SH-SY5Y (cell line): ENCODE data around the gene RIMKLA.

ENCODE experiments used
- GATA2 ChIP-seq: IDR thresholded peaks from 2 replicates; pipeline ENCODE4 v1.6.1; 2011; ENCODE audit warnings: mild to moderate bottlenecking, low read depth, low read length
- GATA3 ChIP-seq: IDR thresholded peaks from 2 replicates; pipeline ENCODE4 v1.6.1; 2011; ENCODE audit warnings: low read depth, mild to moderate bottlenecking, low read length, moderate library complexity

- TF ChIP-seq GATA3: no peak
- no peak for TF ChIP-seq GATA2
Observed at GRCh38 chr1:42386051-42386450, 5.5 kb downstream of the RIMKLA start.
